ENCODE results near the gene STK33.

Gene STK33

DNA sequence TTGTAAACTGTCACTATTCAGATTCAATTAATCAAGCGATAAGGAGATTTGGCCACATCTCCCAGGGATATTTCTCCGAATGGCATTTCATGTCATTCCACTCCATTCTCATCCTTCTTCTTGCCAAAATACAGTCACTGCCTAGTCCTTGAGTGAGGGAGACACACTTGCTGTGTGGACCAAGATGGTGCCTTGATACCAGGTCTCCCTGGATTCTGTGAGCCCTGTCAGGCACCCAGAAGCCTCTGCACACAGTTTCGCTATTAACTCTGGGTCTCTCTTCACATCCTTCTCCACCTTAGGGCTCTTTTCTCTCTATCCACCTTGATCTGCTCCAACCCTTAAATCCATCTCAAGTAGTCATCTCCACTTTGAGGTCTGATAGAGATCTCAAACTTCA is 210.4 kb downstream of the STK33 start:
- TF ChIP-seq, protein P1, sequence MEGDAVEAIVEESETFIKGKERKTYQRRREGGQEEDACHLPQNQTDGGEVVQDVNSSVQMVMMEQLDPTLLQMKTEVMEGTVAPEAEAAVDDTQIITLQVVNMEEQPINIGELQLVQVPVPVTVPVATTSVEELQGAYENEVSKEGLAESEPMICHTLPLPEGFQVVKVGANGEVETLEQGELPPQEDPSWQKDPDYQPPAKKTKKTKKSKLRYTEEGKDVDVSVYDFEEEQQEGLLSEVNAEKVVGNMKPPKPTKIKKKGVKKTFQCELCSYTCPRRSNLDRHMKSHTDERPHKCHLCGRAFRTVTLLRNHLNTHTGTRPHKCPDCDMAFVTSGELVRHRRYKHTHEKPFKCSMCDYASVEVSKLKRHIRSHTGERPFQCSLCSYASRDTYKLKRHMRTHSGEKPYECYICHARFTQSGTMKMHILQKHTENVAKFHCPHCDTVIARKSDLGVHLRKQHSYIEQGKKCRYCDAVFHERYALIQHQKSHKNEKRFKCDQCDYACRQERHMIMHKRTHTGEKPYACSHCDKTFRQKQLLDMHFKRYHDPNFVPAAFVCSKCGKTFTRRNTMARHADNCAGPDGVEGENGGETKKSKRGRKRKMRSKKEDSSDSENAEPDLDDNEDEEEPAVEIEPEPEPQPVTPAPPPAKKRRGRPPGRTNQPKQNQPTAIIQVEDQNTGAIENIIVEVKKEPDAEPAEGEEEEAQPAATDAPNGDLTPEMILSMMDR (IDR thresholded peaks at IDR 0.05): no peak
- Histone ChIP-seq H3K27ac (no peak overlapping the region), H3K4me3 (no peak overlapping the region), H3K27me3 (no peaks in the 10 kb centered on the region), H3K36me3 (no peaks in the 10 kb centered on the region), H3K9me3 (no peaks in the 10 kb centered on the region), H3K4me1 (no peaks in the 10 kb centered on the region)
- intact Hi-C loops (cut with DNase I; ENCODE audit: low total_unique reads): no loop called here
- no peak for DNase-seq

- no peak for DNase-seq
- Histone ChIP-seq H3K9me3 (no peaks in the 10 kb centered on the region), H3K4me1 (no peaks in the 10 kb centered on the region), H3K4me3 (no peak overlapping the region), H3K27me3 (no peaks in the 10 kb centered on the region), H3K36me3 (no peaks in the 10 kb centered on the region), H3K27ac (no peak overlapping the region)
- intact Hi-C loops (cut with DNase I; ENCODE audit: low total_unique reads): no loop called here
- TF ChIP-seq, protein P1 (IDR thresholded peaks at IDR 0.05): no peak
These were observed 210.8 kb downstream of the STK33 start for GRCh38 chr11:8383227-8383626.

DNA sequence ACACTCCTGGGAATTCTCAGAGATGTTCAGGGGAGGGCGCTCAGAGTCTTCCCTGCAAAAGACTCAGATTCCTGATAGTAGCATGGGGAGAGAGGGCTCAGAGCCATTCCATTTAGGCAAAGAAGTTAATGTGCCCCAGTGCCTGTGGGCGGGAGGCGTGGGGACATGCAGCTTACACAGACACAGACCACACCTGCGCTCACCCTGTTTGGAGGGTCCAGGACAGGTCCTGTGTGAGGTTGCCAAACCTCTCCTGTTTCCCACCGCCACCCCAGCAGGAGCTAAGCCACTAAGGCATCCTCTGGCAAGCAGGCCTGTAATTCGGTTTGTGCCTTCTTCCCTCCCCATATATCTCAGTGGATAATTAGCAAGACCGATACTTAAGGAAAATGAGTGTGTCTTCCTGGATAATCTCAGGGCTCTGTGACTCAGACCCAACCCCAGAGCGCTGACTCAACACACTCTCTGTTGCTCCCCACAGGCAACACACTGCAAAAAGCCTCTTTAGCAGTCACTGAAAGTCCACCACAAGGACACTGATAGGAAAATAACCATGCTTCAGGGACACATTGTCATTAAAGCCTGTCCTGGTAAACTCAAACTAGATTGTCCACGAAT is 211.5 kb downstream of the STK33 start:
- Histone ChIP-seq H3K4me1 (no peaks in the 10 kb centered on the region), H3K27ac (no peak overlapping the region), H3K4me3 (no peak overlapping the region), H3K27me3 (no peaks in the 10 kb centered on the region), H3K36me3 (no peaks in the 10 kb centered on the region), H3K9me3 (no peaks in the 10 kb centered on the region)
- intact Hi-C loops (cut with DNase I; ENCODE audit: low total_unique reads): no loop called here
- TF ChIP-seq, protein P1 (IDR thresholded peaks at IDR 0.05): no peak
- DNase-seq: no peak

DNA sequence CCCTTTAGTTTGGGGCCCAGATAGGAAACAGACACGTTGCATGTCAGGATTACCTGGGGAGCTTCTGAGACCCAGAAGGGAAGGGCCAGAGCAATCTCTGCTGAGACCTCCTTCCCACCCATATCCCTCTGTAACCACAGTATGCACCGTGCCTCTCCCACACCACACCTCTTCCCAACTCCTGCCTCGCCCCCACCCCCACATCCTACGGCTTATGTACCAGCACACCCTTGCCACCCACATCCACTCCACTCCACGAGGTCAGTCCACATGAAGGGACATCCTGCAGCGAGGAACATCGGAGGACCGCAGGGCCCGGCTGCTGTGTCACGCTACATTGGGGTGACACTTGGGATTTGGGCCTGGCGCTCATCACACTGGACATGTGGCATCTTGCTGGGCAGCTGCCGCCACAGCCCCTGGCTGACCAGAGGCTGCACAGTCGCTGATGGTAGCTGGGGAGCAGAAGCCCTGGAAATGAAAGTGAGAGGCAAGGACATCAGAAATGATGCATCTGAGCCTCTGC is 212.1 kb downstream of the STK33 start:
- no peak overlapping the region for H3K4me3 ChIP-seq
- DNase-seq: no peak
- TF ChIP-seq, protein P1 (IDR thresholded peaks at IDR 0.05): no peak
- intact Hi-C loops (cut with DNase I; ENCODE audit: low total_unique reads): no loop called here
- no peaks in the 10 kb centered on the region for H3K36me3 ChIP-seq
- H3K27ac ChIP-seq: no peak overlapping the region
- no peaks in the 10 kb centered on the region for H3K27me3 ChIP-seq
- no peaks in the 10 kb centered on the region for H3K9me3 ChIP-seq
- H3K4me1 ChIP-seq: no peaks in the 10 kb centered on the region

DNA sequence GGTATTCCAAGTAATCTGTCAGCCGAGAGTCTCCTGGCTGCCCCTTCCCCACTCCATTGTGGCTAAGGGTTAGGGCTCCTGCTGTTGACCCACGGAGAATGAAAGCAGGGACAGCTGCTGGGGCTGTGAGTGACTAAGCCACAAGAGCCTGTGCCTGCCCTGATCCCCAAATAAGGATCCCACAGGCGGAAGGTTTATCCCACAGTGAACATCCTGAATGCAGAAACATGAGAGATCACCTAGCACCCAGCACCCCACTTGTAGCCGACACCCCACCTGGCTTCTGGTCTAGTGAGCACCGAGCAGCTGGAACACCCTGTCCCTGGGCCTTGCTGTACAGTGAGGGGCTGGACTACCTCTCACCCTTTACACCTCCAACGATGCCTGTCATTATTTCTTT is 212.7 kb downstream of the STK33 start:
- Histone ChIP-seq H3K27ac (no peak overlapping the region), H3K9me3 (no peaks in the 10 kb centered on the region), H3K36me3 (no peaks in the 10 kb centered on the region), H3K4me1 (no peaks in the 10 kb centered on the region), H3K27me3 (no peaks in the 10 kb centered on the region), H3K4me3 (no peak overlapping the region)
- TF ChIP-seq, protein P1 (IDR thresholded peaks at IDR 0.05): no peak
- intact Hi-C loops (cut with DNase I; ENCODE audit: low total_unique reads): no loop called here
- no peak for DNase-seq

All from tibial artery (tissue), 4 donors.